ENCODE measurements around the gene TRIM66.

GRCh38 chr11:8654503-8654902 lies 28.0 kb downstream of the TRIM66 start:
- TF ChIP-seq CTCF (conservative IDR thresholded peaks at IDR 0.05; ENCODE audit: low read depth in 2 of 2) (no peak), ZNF331 (CRISPR knock-in tag; IDR thresholded peaks at IDR 0.05; ENCODE audit: low read depth) (no peak), POLR2AphosphoS5 (IDR thresholded peaks at IDR 0.05; ENCODE audit: low read depth) (no peak), EZH2 (IDR thresholded peaks at IDR 0.05; ENCODE audit: low read depth, unreplicated experiment) (no peak), EZH2phosphoT487 (IDR thresholded peaks at IDR 0.05; ENCODE audit: unreplicated experiment) (no peak), REST (IDR thresholded peaks at IDR 0.05; ENCODE audit: unreplicated experiment) (no peak), JUNB (IDR thresholded peaks at IDR 0.05; ENCODE audit: unreplicated experiment) (no peak), CREB1 (CRISPR knock-in tag; IDR thresholded peaks at IDR 0.05; ENCODE audit: low read depth) (no peak)
